K562 (cell line): ENCODE measurements around the gene SORBS2. TPM values are rescaled to one million over a fixed set of nuclear protein-coding genes. Genes with fewer than 3 reads are reported as not detected.
A peak's percentile ranks its signal among the peaks of the same experiment; 100 is the strongest.

ENCODE experiments used
- ATAC-seq: fragments of 200-7000 bp; cut with Tn5 transposase; 3 replicates; pipeline ENCODE4 v1.9.1; 2020; ENCODE audit warnings: moderate library complexity
- BruUV-seq: library from RNA; stranded (reverse); fragments of 400-500 nt; replicated peaks from 2 replicates; lab custom pipeline; 2021; lab: Mats Ljungman, UMichigan
- CTCF ChIA-PET: fragments of 300-600 bp; formaldehyde crosslinking; extraction: SDS; loops from one replicate; lab custom pipeline; 2021; ENCODE audit warnings: low intra/inter-chr PET ratio; lab: Yijun Ruan, JAX
- POLR2A ChIA-PET: fragments of 300-600, 350-650 bp; sonication (Branson Sonifier 250); formaldehyde crosslinking; extraction: SDS; loops from one replicate; lab custom pipeline; 2021; ENCODE audit warnings: antibody characterized with exemption, inconsistent platforms; lab: Yijun Ruan, JAX
- DNase-seq, 4 experiments: peaks; one replicate each; pipeline versions ENCODE4 v3.0.0 to v3.0.0-alpha.2; 2011 to 2018; ENCODE audit warnings: low spot score in 3 of 4, mixed read lengths in 3 of 4; ENCODE audit errors: extremely low read depth in 1 of 4
- FAIRE-seq: peaks from 2 replicates; lab custom pipeline; 2011; peaks lifted over from hg19 to GRCh38; lab: Jason Lieb, UNC
- H2AFZ ChIP-seq: 2 replicates; pipeline ENCODE4 v1.6.0; 2011; ENCODE audit warnings: low read depth, low read length, control low read depth, inconsistent platforms
- H3K27ac ChIP-seq: fragments of 200-600 bp; 3 replicates; pipeline ENCODE4 v1.8.0; 2011; ENCODE audit warnings: low read depth, mild to moderate bottlenecking, control low read depth, inconsistent platforms, low read length, moderate library complexity, mixed read lengths; ENCODE audit errors: extremely low read depth
- H3K27me3 ChIP-seq, 2 experiments: fragments of 300-600 bp in 1 of 2; 2 replicates in 1 of 2; 3 replicates in 1 of 2; pipeline versions ENCODE4 v1.6.0 to v1.8.0; 2011; ENCODE audit warnings: inconsistent platforms in 2 of 2, low read length in 2 of 2, mild to moderate bottlenecking in 1 of 2, mixed read lengths in 1 of 2, moderate library complexity in 1 of 2; ENCODE audit not compliant: control insufficient read depth in 2 of 2, insufficient read depth in 2 of 2
- H3K36me3 ChIP-seq: fragments of 300-600 bp; 3 replicates; pipeline ENCODE4 v1.8.0; 2011; ENCODE audit warnings: mild to moderate bottlenecking, low read length, inconsistent platforms; ENCODE audit not compliant: control insufficient read depth, insufficient read depth
- H3K4me1 ChIP-seq, 2 experiments: fragments of 200-600 bp in 1 of 2; replicated peaks in 1 of 2; 2 replicates in 1 of 2; 3 replicates in 1 of 2; pipeline versions ENCODE4 v1.5.1 to v1.8.0; 2011; ENCODE audit warnings: inconsistent platforms in 2 of 2, low read length in 2 of 2, mild to moderate bottlenecking in 1 of 2, mixed read lengths in 1 of 2, moderate library complexity in 1 of 2; ENCODE audit not compliant: control insufficient read depth in 2 of 2, insufficient read depth in 2 of 2
- H3K4me2 ChIP-seq: 2 replicates; pipeline ENCODE4 v1.6.1; 2011; ENCODE audit warnings: low read length, control low read depth, inconsistent platforms, mixed read lengths; ENCODE audit not compliant: insufficient read depth
- H3K4me3 ChIP-seq: fragments of 200-600 bp; sonication (generic), shearing (Covaris generic); 2 replicates; pipeline ENCODE4 v1.5.1; 2016; ENCODE audit warnings: control low read depth, inconsistent platforms
- H3K79me2 ChIP-seq: fragments of 200-600 bp; 3 replicates; pipeline ENCODE4 v1.8.0; 2011; ENCODE audit warnings: low read length, inconsistent platforms; ENCODE audit not compliant: control insufficient read depth, insufficient read depth
- H3K9ac ChIP-seq, 2 experiments: 2 replicates each; pipeline versions ENCODE4 v1.6.0 to v1.6.1; 2011; ENCODE audit warnings: low read depth in 2 of 2, low read length in 2 of 2, control low read depth in 1 of 2, inconsistent platforms in 1 of 2, mild to moderate bottlenecking in 1 of 2, mixed read lengths in 1 of 2; ENCODE audit not compliant: insufficient read depth in 1 of 2
- H3K9me1 ChIP-seq: one replicate; pipeline ENCODE4 v1.6.0; 2011; ENCODE audit warnings: inconsistent platforms, mild to moderate bottlenecking, low read length, moderate library complexity; ENCODE audit not compliant: control insufficient read depth, insufficient read depth
- H3K9me3 ChIP-seq: replicated peaks from 2 replicates; pipeline ENCODE4 v1.5.1; 2011; ENCODE audit warnings: low read depth, low read length, inconsistent platforms; ENCODE audit not compliant: control insufficient read depth, insufficient read depth
- H4K20me1 ChIP-seq: replicated peaks from 2 replicates; pipeline ENCODE4 v1.6.1; 2011; ENCODE audit warnings: low read length, inconsistent platforms, mixed read lengths; ENCODE audit not compliant: control insufficient read depth, insufficient read depth
- CEBPB ChIP-seq: fragments of 450-650 bp; IDR thresholded peaks from 2 replicates; pipeline ENCODE4 v1.6.1; 2016; ENCODE audit warnings: missing genetic modification characterization, missing compliant biosample characterization
- ETV1 ChIP-seq: fragments of 450-650 bp; conservative IDR thresholded peaks from 2 replicates; pipeline ENCODE4 v1.6.1; 2016; ENCODE audit warnings: missing genetic modification characterization, control low read depth, low read depth, missing compliant biosample characterization
- SREBF2 ChIP-seq: sonication (generic); formaldehyde crosslinking; IDR thresholded peaks from 2 replicates; pipeline ENCODE4 v1.4.0; 2020; ENCODE audit warnings: mild to moderate bottlenecking, missing genetic modification reagents
- ZKSCAN1 ChIP-seq: fragments of 150-350 bp; IDR thresholded peaks from 2 replicates; pipeline ENCODE4 v1.6.1; 2016; ENCODE audit warnings: low read depth, low read length
- ZNF507 ChIP-seq: conservative IDR thresholded peaks from 2 replicates; pipeline ENCODE4 v1.6.1; 2017; ENCODE audit warnings: missing genetic modification characterization, missing compliant biosample characterization
- WGBS: fragments of 100-300 bp; shearing (Covaris generic); methylation state at CpG from one replicate; pipeline ENCODE4 v1.1.6; 2016; ENCODE audit warnings: low coverage, mixed read lengths; ENCODE audit not compliant: insufficient coverage; ENCODE audit errors: missing lambda C conversion rate; 5-methylcytosine and 5-hydroxymethylcytosine counted together
- in situ Hi-C: fragments of 300-500 bp; cut with MboI; formaldehyde crosslinking; loops from 4 replicates; pipeline ENCODE4 v1.15.0; 2018; ENCODE audit warnings: inconsistent platforms, mixed read lengths
- intact Hi-C: fragments of 100-400 bp; cut with micrococcal nuclease; formaldehyde crosslinking; loops from 2 replicates; pipeline ENCODE4 v1.14.2; 2022
- polyA plus RNA-seq, 8 experiments: library from polyadenylated mRNA; depleted of rRNA in 4 of 8; stranded (reverse) in 5 of 8; unstranded in 3 of 8; fragments of >200 nt; fragmentation: Nextera tagmentation in 2 of 8; fragmentation: Illumina TruSeq in 1 of 8; extraction: Ambion mirVana in 2 of 8; extraction: Trizol in 1 of 8; gene quantifications; 2 replicates each; pipeline versions ENCODE4 v1.2.1 to v1.2.3, GENCODE V29; 2011 to 2014; ENCODE audit warnings: inconsistent platforms in 1 of 8, missing spikeins in 1 of 8
- total RNA-seq, 7 experiments: library from RNA; depleted of rRNA in 6 of 7; stranded (reverse); fragments of >200 nt in 6 of 7; fragmentation: Illumina TruSeq in 2 of 7; extraction: Trizol in 2 of 7; gene quantifications; 2 replicates each; pipeline versions ENCODE4 v1.2.1 to v1.2.3, GENCODE V29; 2011 to 2021; ENCODE audit warnings: low replicate concordance in 1 of 7
- TF ChIP-seq, protein P1 (sequence below): fragments of 450-650 bp; IDR thresholded peaks from 2 replicates; pipeline ENCODE4 v1.7.1; 2018; ENCODE audit warnings: mild to moderate bottlenecking, low read depth; ENCODE audit not compliant: partially characterized antibody

Gene SORBS2
- total and polyA plus RNA-seq, 9 of the 15 experiments (the other 6 are each of a cell fraction or from before 2014, with no cell fraction given): 0.29 TPM; not detected in 8

DNA sequence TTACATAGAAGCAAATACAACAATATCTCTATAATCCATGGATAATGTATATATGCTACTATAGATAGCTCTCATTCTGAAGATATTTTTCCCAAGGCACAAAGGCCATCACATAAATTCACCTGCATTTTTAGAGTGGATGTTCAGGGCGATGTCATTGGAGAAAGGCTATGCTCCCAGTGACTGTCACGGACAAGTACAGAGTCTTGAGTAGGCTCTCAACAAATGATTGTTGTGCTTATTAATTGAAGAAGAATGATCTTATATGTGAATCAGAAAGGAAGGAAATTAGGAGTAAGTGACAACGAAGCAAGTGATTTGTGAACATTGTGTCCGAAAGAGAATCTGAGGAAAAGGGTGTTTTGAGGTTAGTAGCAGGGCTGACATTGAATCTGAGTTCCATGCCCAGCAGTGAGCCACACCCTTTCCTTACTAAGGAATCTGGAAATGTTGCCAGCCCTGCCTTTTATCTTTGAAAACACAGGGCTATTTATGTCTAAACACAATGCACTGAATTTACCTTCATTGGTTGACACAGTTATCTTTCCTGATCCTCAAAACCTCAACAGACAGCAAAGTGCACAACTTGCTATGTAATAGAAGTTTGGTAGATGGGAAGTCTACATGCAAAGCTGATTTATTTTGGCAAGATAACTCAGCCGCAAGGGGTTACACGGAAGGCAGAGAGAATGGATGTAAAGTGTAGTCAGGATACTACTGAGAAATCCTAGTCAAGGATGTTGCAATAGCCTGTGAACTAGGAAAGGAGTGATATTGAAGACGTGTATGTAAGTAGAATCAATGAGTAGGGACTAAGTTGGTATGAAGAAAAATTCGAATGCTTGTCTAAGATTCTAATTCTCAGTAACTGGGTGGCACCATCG lies 50.4 kb downstream of the SORBS2 start:
- H3K79me2 ChIP-seq: no peaks in the 10 kb centered on the region
- H3K9me1 ChIP-seq: no peaks in the 10 kb centered on the region
- H3K4me3 ChIP-seq: no peak overlapping the region
- no peaks in the 10 kb centered on the region; a peak in 1 of 5 replicates for H3K27me3 ChIP-seq
- ChIA-PET POLR2A (no interaction called here), CTCF (no interaction called here)
- no peak overlapping the region for H2AFZ ChIP-seq
- no peaks in the 10 kb centered on the region for H3K36me3 ChIP-seq
- intact Hi-C loops: no loop called here
- 0% methylated on average over 9 of the region's 9 CpGs for WGBS
- H3K9me3 ChIP-seq: no peaks in the 10 kb centered on the region
- in situ Hi-C loops: no loop called here
- no peak for ATAC-seq
- no peaks in the 10 kb centered on the region for H3K4me1 ChIP-seq
- BruUV-seq: no TSS peak
- H3K4me2 ChIP-seq: no peak overlapping the region
- H3K9ac ChIP-seq: no peak overlapping the region
- H3K27ac ChIP-seq: no peak overlapping the region
- TF ChIP-seq CEBPB (peak; percentile 32; the same call in 1 of the 2 replicates), SREBF2 (no peak), ZNF507 (tag) (no peak), ZKSCAN1 (no peak), ETV1 (tag) (no peak)
- TF ChIP-seq, protein P1, sequence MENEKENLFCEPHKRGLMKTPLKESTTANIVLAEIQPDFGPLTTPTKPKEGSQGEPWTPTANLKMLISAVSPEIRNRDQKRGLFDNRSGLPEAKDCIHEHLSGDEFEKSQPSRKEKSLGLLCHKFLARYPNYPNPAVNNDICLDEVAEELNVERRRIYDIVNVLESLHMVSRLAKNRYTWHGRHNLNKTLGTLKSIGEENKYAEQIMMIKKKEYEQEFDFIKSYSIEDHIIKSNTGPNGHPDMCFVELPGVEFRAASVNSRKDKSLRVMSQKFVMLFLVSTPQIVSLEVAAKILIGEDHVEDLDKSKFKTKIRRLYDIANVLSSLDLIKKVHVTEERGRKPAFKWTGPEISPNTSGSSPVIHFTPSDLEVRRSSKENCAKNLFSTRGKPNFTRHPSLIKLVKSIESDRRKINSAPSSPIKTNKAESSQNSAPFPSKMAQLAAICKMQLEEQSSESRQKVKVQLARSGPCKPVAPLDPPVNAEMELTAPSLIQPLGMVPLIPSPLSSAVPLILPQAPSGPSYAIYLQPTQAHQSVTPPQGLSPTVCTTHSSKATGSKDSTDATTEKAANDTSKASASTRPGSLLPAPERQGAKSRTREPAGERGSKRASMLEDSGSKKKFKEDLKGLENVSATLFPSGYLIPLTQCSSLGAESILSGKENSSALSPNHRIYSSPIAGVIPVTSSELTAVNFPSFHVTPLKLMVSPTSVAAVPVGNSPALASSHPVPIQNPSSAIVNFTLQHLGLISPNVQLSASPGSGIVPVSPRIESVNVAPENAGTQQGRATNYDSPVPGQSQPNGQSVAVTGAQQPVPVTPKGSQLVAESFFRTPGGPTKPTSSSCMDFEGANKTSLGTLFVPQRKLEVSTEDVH: no peak
- TF ChIP-seq, all 486 proteins: peak for 1
- FAIRE-seq: no peak
- DNase-seq: no peak
- no peaks in the 10 kb centered on the region for H4K20me1 ChIP-seq
